HCT116 (cell line): ENCODE data around the gene PAX5. TPM values are rescaled to one million over a fixed set of nuclear protein-coding genes. Genes with fewer than 3 reads are reported as not detected.

Experiments used
- ATAC-seq: fragments of 200-7000 bp; cut with Tn5 transposase; 2 replicates; pipeline ENCODE4 v1.9.1; 2020; ENCODE audit warnings: mild to moderate bottlenecking, moderate library complexity
- BruUV-seq: library from RNA; stranded (reverse); fragments of 400-500 nt; replicated peaks from 2 replicates; lab custom pipeline; 2021; lab: Mats Ljungman, UMichigan
- CTCF ChIA-PET: fragments of 300-600 bp; sonication (Branson Sonifier 250); formaldehyde crosslinking; loops from one replicate; lab custom pipeline; 2021; ENCODE audit warnings: antibody characterized with exemption; lab: Charles Lee
- POLR2A ChIA-PET: fragments of 300-600, 350-600 bp; sonication (Branson Sonifier 250); formaldehyde crosslinking; loops from one replicate; lab custom pipeline; 2021; ENCODE audit warnings: antibody characterized with exemption; lab: Charles Lee
- RAD21 ChIA-PET, 2 experiments: fragments of 300-600 bp; sonication (Branson Sonifier 250); formaldehyde crosslinking; loops; one replicate each; lab custom pipeline; 2023; ENCODE audit warnings: low total read pairs in 2 of 2; ENCODE audit not compliant: uncharacterized antibody in 2 of 2, unreplicated experiment in 2 of 2, low non-redundant PET in 1 of 2; lab: Charles Lee
- DNase-seq: peaks from one replicate; pipeline ENCODE4 v3.0.0-alpha.2; 2010; ENCODE audit warnings: low read depth, low spot score
- H2AFZ ChIP-seq: fragments of 200-600 bp; shearing (Covaris generic), sonication (generic); 2 replicates; pipeline ENCODE4 v1.6.1; 2017; ENCODE audit warnings: low read depth, mixed run types, mixed read lengths, antibody characterized with exemption, low read length; ENCODE audit not compliant: poor library complexity, severe bottlenecking
- H3K27ac ChIP-seq: 2 replicates; pipeline ENCODE4 v1.5.1; 2012; ENCODE audit warnings: low read depth, low read length
- H3K27me3 ChIP-seq: fragments of 200-600 bp; sonication (generic); 2 replicates; pipeline ENCODE4 v1.6.1; 2016; ENCODE audit warnings: mixed run types, low read length, mixed read lengths; ENCODE audit not compliant: insufficient read depth
- H3K36me3 ChIP-seq, 2 experiments: fragments of 200-500 bp in 1 of 2; fragments of 200-600 bp in 1 of 2; sonication (Bioruptor generic) in 1 of 2; sonication (generic) in 1 of 2; 2 replicates each; pipeline versions ENCODE4 v1.5.1 to v1.6.1; 2014 to 2016; ENCODE audit warnings: low read length in 2 of 2, inconsistent platforms in 1 of 2, mixed read lengths in 1 of 2, mixed run types in 1 of 2; ENCODE audit not compliant: insufficient read depth in 2 of 2, control insufficient read depth in 1 of 2
- H3K4me1 ChIP-seq, 2 experiments: fragments of 200-600 bp in 1 of 2; sonication (generic) in 1 of 2; 2 replicates each; pipeline versions ENCODE4 v1.5.1 to v1.6.1; 2012 to 2017; ENCODE audit warnings: low read length in 2 of 2, inconsistent platforms in 1 of 2, mild to moderate bottlenecking in 1 of 2, mixed read lengths in 1 of 2, mixed run types in 1 of 2, moderate library complexity in 1 of 2; ENCODE audit not compliant: insufficient read depth in 2 of 2, control insufficient read depth in 1 of 2
- H3K4me2 ChIP-seq: fragments of 200-600 bp; sonication (generic); 2 replicates; pipeline ENCODE4 v1.6.1; 2017; ENCODE audit warnings: mixed run types, low read length, mixed read lengths
- H3K4me3 ChIP-seq, 2 experiments: fragments of 200-600 bp in 1 of 2; sonication (generic) in 1 of 2; replicated peaks in 1 of 2; 2 replicates each; pipeline ENCODE4 v1.5.1; 2011 to 2016; ENCODE audit warnings: low read length in 2 of 2, control low read depth in 1 of 2, low read depth in 1 of 2, mild to moderate bottlenecking in 1 of 2, mixed read lengths in 1 of 2, mixed run types in 1 of 2
- H3K79me2 ChIP-seq: fragments of 200-600 bp; sonication (generic); 2 replicates; pipeline ENCODE4 v1.6.1; 2017; ENCODE audit warnings: mild to moderate bottlenecking, mixed run types, low read length, moderate library complexity, mixed read lengths; ENCODE audit not compliant: insufficient read depth
- H3K9ac ChIP-seq: fragments of 200-600 bp; sonication (generic); 2 replicates; pipeline ENCODE4 v1.6.1; 2016; ENCODE audit warnings: low read length, mixed read lengths
- H3K9me2 ChIP-seq: fragments of 200-600 bp; sonication (generic), shearing (Covaris generic); 2 replicates; pipeline ENCODE4 v1.6.1; 2017; ENCODE audit warnings: mixed run types, mild to moderate bottlenecking, moderate library complexity; ENCODE audit not compliant: insufficient read depth
- H3K9me3 ChIP-seq, 2 experiments: fragments of 200-500 bp in 1 of 2; fragments of 200-600 bp in 1 of 2; sonication (Bioruptor generic) in 1 of 2; sonication (generic) in 1 of 2; 2 replicates each; pipeline ENCODE4 v1.6.1; 2014 to 2017; ENCODE audit warnings: low read length in 2 of 2, mixed read lengths in 2 of 2, inconsistent platforms in 1 of 2, low read depth in 1 of 2, mild to moderate bottlenecking in 1 of 2, mixed run types in 1 of 2, moderate library complexity in 1 of 2; ENCODE audit not compliant: control insufficient read depth in 1 of 2, insufficient read depth in 1 of 2
- H4K20me1 ChIP-seq: fragments of 200-600 bp; sonication (generic), shearing (Covaris generic); 2 replicates; pipeline ENCODE4 v1.6.1; 2017; ENCODE audit warnings: mixed run types, mild to moderate bottlenecking, moderate library complexity; ENCODE audit not compliant: insufficient read depth
- CBX3 ChIP-seq: IDR thresholded peaks from 2 replicates; pipeline ENCODE4 v1.6.1; 2012; ENCODE audit warnings: low read depth
- EGR1 ChIP-seq: IDR thresholded peaks from 2 replicates; pipeline ENCODE4 v1.6.1; 2012; ENCODE audit warnings: low read depth
- ELF1 ChIP-seq: IDR thresholded peaks from 2 replicates; pipeline ENCODE4 v1.6.1; 2012; ENCODE audit warnings: low read depth, borderline replicate concordance
- EZH2phosphoT487 ChIP-seq: fragments of 200-600 bp; IDR thresholded peaks from 2 replicates; pipeline ENCODE4 v1.6.1; 2018; ENCODE audit warnings: antibody characterized with exemption, borderline replicate concordance
- FOSL1 ChIP-seq: IDR thresholded peaks from 2 replicates; pipeline ENCODE4 v1.6.1; 2012; ENCODE audit warnings: low read depth
- POLR2A ChIP-seq: IDR thresholded peaks from 2 replicates; pipeline ENCODE4 v1.7.0; 2011; ENCODE audit warnings: borderline replicate concordance; ENCODE audit not compliant: insufficient read depth, insufficient read length; ENCODE audit errors: extremely low read depth
- SIN3A ChIP-seq: IDR thresholded peaks from 2 replicates; pipeline ENCODE4 v1.6.1; 2012; ENCODE audit warnings: low read depth
- SP1 ChIP-seq: IDR thresholded peaks from 2 replicates; pipeline ENCODE4 v1.6.1; 2012; ENCODE audit warnings: low read depth
- ZFX ChIP-seq: fragments of 450-650 bp; IDR thresholded peaks from 2 replicates; pipeline ENCODE4 v1.6.1; 2017
- ZNF274 ChIP-seq: fragments of 200-500 bp; sonication (Bioruptor generic); IDR thresholded peaks from 2 replicates; pipeline ENCODE4 v1.6.1; 2014; ENCODE audit warnings: mild to moderate bottlenecking, low read depth, low read length, inconsistent platforms
- intact Hi-C: fragments of 100-400 bp; cut with micrococcal nuclease; formaldehyde crosslinking; loops from 2 replicates; pipeline ENCODE4 v1.10.0; 2022
- total RNA-seq: library from RNA; stranded (reverse); gene quantifications from one replicate; pipeline ENCODE4 v1.2.1, GENCODE V29; 2021; ENCODE audit not compliant: unreplicated experiment
- TF ChIP-seq, protein P1 (sequence below): IDR thresholded peaks from 2 replicates; pipeline ENCODE4 v1.6.1; 2012

Gene PAX5
- total RNA-seq, 1 experiment from 2014 or later = 0.17 TPM

DNA sequence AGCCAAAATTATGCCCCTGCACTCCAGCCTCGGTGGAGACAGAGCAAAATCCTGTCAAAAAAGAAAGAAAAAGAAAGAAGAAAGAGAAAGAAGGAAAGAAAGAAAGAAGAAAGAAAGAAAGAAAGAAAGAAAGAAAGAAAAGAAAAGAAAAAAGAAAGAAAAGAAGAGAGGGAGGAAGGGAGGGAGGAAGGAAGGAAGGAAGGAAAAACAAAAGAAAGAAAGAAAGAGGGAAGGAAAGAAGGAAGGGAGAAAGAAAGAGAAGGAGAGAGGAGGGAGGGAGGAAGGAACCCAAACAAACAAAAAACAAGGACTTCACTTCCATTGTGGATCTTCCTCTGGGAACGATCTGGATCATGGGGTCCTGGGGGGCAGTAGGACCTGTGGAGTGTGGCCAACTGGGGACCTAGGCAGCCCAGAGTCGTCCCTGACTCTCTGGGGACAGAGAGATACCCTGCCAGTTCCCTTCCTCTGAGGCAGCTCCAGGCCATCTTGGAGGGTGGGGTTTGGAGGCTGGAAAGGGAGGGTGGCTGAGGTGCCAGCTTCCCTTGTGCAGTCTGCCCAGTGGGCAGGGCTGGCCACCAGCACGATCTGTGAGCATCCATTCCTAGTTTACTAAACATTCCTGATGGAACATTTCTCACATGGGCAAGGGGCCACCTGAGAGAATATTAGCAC lies 216.8 kb downstream of the PAX5 start:
- H3K27me3 ChIP-seq = no peaks in the 10 kb centered on the region
- H3K27ac ChIP-seq = no peak overlapping the region
- no peaks in the 10 kb centered on the region for H3K9me2 ChIP-seq
- H3K4me1 ChIP-seq = no peaks in the 10 kb centered on the region
- RAD21 ChIA-PET = no interaction called here
- H3K4me3 ChIP-seq = no peak overlapping the region
- H3K9ac ChIP-seq = no peak overlapping the region
- no TSS peak for BruUV-seq
- no peaks in the 10 kb centered on the region for H3K9me3 ChIP-seq
- no peak for TF ChIP-seq FOSL1
- no peak for TF ChIP-seq POLR2A
- no peak for TF ChIP-seq ZFX
- TF ChIP-seq SIN3A = no peak
- no peak for TF ChIP-seq EZH2phosphoT487
- no peak for TF ChIP-seq ELF1
- TF ChIP-seq SP1 = no peak
- no peak for TF ChIP-seq ZNF274
- TF ChIP-seq EGR1 = no peak
- TF ChIP-seq, all 23 proteins: peak for 0
- Histone ChIP-seq H4K20me1 (no peaks in the 10 kb centered on the region), H3K79me2 (no peaks in the 10 kb centered on the region), H2AFZ (no peak overlapping the region), H3K36me3 (no peaks in the 10 kb centered on the region), H3K4me2 (no peak overlapping the region)
- ATAC-seq (no peak), DNase-seq (no peak)
- CTCF ChIA-PET = no interaction called here
- POLR2A ChIA-PET = no interaction called here
- intact Hi-C loops = no loop called here

DNA sequence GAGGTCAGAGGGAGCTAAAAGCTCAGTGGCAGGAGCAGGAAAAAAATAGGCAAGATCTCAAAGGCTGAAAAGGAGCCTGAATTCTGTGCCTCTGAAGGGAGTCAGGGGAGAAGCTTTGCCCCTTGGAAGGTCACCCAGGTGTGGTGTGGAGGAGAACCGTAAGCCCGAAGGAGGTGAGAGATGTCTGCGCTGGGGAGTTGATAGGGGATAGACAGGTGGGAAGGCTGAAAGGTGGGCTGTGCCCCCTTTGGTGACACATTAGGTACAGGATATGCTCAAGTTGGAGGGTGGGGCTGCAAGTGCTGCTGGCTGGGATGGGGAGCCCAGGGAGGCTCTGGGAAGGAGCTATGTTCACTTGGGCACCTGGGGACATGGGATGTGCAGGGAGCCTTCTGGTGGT lies 217.7 kb downstream of the PAX5 start:
- no TSS peak for BruUV-seq
- Histone ChIP-seq H3K4me3 (no peak overlapping the region), H3K4me1 (no peaks in the 10 kb centered on the region), H3K27me3 (no peaks in the 10 kb centered on the region), H3K9me2 (no peaks in the 10 kb centered on the region), H3K27ac (no peak overlapping the region), H3K36me3 (no peaks in the 10 kb centered on the region), H4K20me1 (no peaks in the 10 kb centered on the region), H3K9me3 (no peaks in the 10 kb centered on the region), H3K79me2 (no peaks in the 10 kb centered on the region), H3K4me2 (no peak overlapping the region), H2AFZ (no peak overlapping the region), H3K9ac (no peak overlapping the region)
- intact Hi-C loops = no loop called here
- ATAC-seq (no peak), DNase-seq (no peak)
- TF ChIP-seq CBX3 (no peak), SP1 (no peak), SIN3A (no peak), ELF1 (no peak), FOSL1 (no peak), ZFX (no peak)
- TF ChIP-seq, protein P1, sequence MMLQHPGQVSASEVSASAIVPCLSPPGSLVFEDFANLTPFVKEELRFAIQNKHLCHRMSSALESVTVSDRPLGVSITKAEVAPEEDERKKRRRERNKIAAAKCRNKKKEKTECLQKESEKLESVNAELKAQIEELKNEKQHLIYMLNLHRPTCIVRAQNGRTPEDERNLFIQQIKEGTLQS = no peak
- ChIA-PET RAD21 (no interaction called here), POLR2A (no interaction called here), CTCF (no interaction called here)
